A673 (cell line): ENCODE results near the gene ARHGAP44. TPM values are rescaled to one million over a fixed set of nuclear protein-coding genes. Genes with fewer than 3 reads are reported as not detected.

Experiments used
- BruUV-seq: library from RNA; stranded (reverse); fragments of 400-500 nt; replicated peaks from 2 replicates; lab custom pipeline; 2021; lab: Mats Ljungman, UMichigan
- CTCF ChIA-PET: fragments of 300-600 bp; sonication (Branson Sonifier 250); formaldehyde crosslinking; loops from one replicate; lab custom pipeline; 2022; ENCODE audit warnings: antibody characterized with exemption; lab: Charles Lee
- POLR2A ChIA-PET: fragments of 300-600 bp; sonication (Branson Sonifier 250); formaldehyde crosslinking; loops from one replicate; lab custom pipeline; 2022; ENCODE audit warnings: antibody characterized with exemption; ENCODE audit not compliant: low non-redundant PET; lab: Charles Lee
- DNase-seq: peaks from one replicate; pipeline ENCODE4 v3.0.0-alpha.2; 2015; ENCODE audit warnings: low spot score
- H3K27ac ChIP-seq: fragments of 200-600 bp; sonication (generic); 2 replicates; pipeline ENCODE4 v1.5.1; 2016; ENCODE audit warnings: mixed run types, low read depth, mild to moderate bottlenecking, mixed read lengths, antibody characterized with exemption, low read length; ENCODE audit not compliant: poor library complexity, severe bottlenecking
- H3K27me3 ChIP-seq: fragments of 200-600 bp; sonication (generic); replicated peaks from 2 replicates; pipeline ENCODE4 v1.6.1; 2017; ENCODE audit warnings: mixed run types, low read depth, mild to moderate bottlenecking, mixed read lengths, antibody characterized with exemption, low read length; ENCODE audit not compliant: insufficient read depth, poor library complexity
- H3K36me3 ChIP-seq: fragments of 200-600 bp; sonication (generic); 2 replicates; pipeline ENCODE4 v1.6.1; 2016; ENCODE audit warnings: mixed run types, mild to moderate bottlenecking, mixed read lengths, antibody characterized with exemption, low read length; ENCODE audit not compliant: insufficient read depth, poor library complexity, severe bottlenecking
- H3K4me1 ChIP-seq: fragments of 200-600 bp; sonication (generic); 2 replicates; pipeline ENCODE4 v1.6.1; 2017; ENCODE audit warnings: mixed run types, mild to moderate bottlenecking, mixed read lengths, antibody characterized with exemption, low read length; ENCODE audit not compliant: insufficient read depth, poor library complexity, severe bottlenecking
- H3K4me3 ChIP-seq: fragments of 200-600 bp; sonication (generic); 2 replicates; pipeline ENCODE4 v1.5.1; 2016; ENCODE audit warnings: low read depth, mixed run types, mild to moderate bottlenecking, mixed read lengths, low read length; ENCODE audit not compliant: poor library complexity, severe bottlenecking
- H3K9me3 ChIP-seq: fragments of 200-600 bp; sonication (generic); 2 replicates; pipeline ENCODE4 v1.6.1; 2016; ENCODE audit warnings: mixed run types, low read depth, mild to moderate bottlenecking, mixed read lengths, antibody characterized with exemption, low read length; ENCODE audit not compliant: poor library complexity, severe bottlenecking
- EZH2 ChIP-seq: fragments of 200-600 bp; sonication (generic); IDR thresholded peaks from 2 replicates; pipeline ENCODE4 v1.6.1; 2017; ENCODE audit warnings: borderline replicate concordance, low read depth, mild to moderate bottlenecking, mixed read lengths, antibody characterized with exemption, low read length; ENCODE audit not compliant: poor library complexity, severe bottlenecking
- intact Hi-C: fragments of 100-400 bp; cut with micrococcal nuclease; formaldehyde crosslinking; loops from one replicate; pipeline ENCODE4 v1.10.0; 2022; ENCODE audit not compliant: unreplicated experiment
- total RNA-seq: library from RNA; stranded (reverse); gene quantifications from 2 replicates; pipeline ENCODE4 v1.2.3, GENCODE V29; 2021
- TF ChIP-seq, protein P1 (sequence below): fragments of 300-800, 200-600 bp; sonication (generic); conservative IDR thresholded peaks from 2 replicates; pipeline ENCODE4 v1.5.1; 2017; ENCODE audit warnings: low read depth, mild to moderate bottlenecking, antibody characterized with exemption, low read length, moderate library complexity, mixed read lengths

Gene ARHGAP44
- total RNA-seq, 1 experiment from 2014 or later, result 0.49 TPM

DNA sequence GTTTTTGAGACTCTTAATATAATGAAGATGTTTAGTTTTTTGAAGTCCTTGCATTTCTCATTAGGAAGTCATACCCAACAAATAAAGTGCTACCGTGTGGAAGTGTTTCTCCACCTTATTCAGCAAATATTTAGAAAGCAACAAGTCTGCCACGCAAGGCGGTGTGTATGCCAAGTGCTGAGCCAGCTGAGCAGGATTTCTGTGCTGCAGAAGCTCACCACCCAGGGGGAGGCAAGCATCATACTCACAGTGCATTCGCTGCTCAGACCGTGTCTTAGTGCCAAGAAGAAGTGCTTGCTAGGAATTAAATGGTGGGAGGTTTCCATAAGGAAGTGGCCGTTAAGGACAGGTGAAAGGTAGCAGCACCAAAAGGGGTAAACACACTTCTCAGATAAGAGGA, 111.2 kb downstream of the ARHGAP44 start:
- no peaks in the 10 kb centered on the region for H3K4me1 ChIP-seq
- ChIA-PET CTCF (no interaction called here), POLR2A (no interaction called here)
- no peaks in the 10 kb centered on the region for H3K27me3 ChIP-seq
- no peaks in the 10 kb centered on the region for H3K9me3 ChIP-seq
- intact Hi-C loops, result no loop called here
- DNase-seq, result no peak
- TF ChIP-seq, protein P1, sequence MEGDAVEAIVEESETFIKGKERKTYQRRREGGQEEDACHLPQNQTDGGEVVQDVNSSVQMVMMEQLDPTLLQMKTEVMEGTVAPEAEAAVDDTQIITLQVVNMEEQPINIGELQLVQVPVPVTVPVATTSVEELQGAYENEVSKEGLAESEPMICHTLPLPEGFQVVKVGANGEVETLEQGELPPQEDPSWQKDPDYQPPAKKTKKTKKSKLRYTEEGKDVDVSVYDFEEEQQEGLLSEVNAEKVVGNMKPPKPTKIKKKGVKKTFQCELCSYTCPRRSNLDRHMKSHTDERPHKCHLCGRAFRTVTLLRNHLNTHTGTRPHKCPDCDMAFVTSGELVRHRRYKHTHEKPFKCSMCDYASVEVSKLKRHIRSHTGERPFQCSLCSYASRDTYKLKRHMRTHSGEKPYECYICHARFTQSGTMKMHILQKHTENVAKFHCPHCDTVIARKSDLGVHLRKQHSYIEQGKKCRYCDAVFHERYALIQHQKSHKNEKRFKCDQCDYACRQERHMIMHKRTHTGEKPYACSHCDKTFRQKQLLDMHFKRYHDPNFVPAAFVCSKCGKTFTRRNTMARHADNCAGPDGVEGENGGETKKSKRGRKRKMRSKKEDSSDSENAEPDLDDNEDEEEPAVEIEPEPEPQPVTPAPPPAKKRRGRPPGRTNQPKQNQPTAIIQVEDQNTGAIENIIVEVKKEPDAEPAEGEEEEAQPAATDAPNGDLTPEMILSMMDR, result no peak
- no peak for TF ChIP-seq EZH2
- H3K27ac ChIP-seq, result no peak overlapping the region
- H3K4me3 ChIP-seq, result no peak overlapping the region
- no TSS peak for BruUV-seq
- H3K36me3 ChIP-seq, result no peaks in the 10 kb centered on the region

DNA sequence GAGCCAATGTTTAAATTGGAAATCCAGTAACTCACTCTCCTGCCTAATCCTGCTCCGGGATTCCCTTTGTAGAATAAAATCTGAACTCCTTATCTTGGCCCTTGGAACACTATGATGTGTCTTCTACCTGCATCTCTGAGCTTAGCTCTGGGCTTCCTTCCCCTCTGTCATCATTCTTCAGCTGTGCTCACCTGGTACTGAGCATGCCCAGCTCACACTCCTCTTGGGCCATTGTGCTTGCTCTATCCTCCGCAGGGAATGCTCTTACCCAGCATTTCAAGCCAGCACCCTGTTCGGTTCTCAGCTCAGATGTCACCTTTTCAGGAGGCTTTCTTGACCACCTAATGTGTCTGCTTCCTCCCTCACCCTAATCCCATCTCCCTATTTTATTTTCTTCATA, 112.7 kb downstream of the ARHGAP44 start:
- no peak overlapping the region for H3K4me3 ChIP-seq
- no TSS peak for BruUV-seq
- intact Hi-C loops, result no loop called here
- ChIA-PET CTCF (no interaction called here), POLR2A (no interaction called here)
- H3K36me3 ChIP-seq, result no peaks in the 10 kb centered on the region
- H3K27me3 ChIP-seq, result no peaks in the 10 kb centered on the region
- TF ChIP-seq, protein P1, result no peak
- TF ChIP-seq EZH2, result no peak
- no peak overlapping the region for H3K27ac ChIP-seq
- H3K4me1 ChIP-seq, result no peaks in the 10 kb centered on the region
- no peak for DNase-seq
- peaks cover 2% of the 10 kb centered on the region for H3K9me3 ChIP-seq

DNA sequence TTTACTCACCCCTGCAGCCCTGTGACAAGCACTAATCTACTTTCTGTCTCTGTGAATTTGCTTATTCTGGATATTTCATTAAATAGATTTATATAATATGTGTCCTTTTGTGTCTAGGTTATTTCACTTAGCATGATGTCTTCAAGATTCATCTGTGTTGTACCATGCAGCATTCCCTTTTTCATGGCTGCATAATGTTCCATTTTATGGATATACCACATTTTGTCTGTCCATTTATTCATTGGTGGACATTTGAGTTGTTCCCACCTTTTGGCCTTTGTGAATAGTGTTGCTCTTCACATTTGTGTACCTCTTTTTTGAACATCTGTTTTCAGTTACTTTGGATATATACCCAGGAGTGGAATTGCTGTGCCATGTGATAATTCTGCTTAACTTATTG, 118.2 kb downstream of the ARHGAP44 start:
- ChIA-PET CTCF (no interaction called here), POLR2A (no interaction called here)

More for the DNA sequence above, 118.2 kb downstream of the ARHGAP44 start:
- H3K9me3 ChIP-seq, result peaks cover 10% of the 10 kb centered on the region
- intact Hi-C loops, result loop anchor here (5.0 kb wide), 1 partner anchor 50 kb away; no protein-coding TSS in a partner anchor
- peaks cover 19% of the 10 kb centered on the region for H3K27me3 ChIP-seq
- H3K4me3 ChIP-seq, result no peak overlapping the region
- no TSS peak for BruUV-seq
- no peaks in the 10 kb centered on the region for H3K4me1 ChIP-seq
- no peak for DNase-seq
- no peaks in the 10 kb centered on the region for H3K36me3 ChIP-seq
- TF ChIP-seq, protein P1, result no peak
- no peak for TF ChIP-seq EZH2
- no peak overlapping the region for H3K27ac ChIP-seq
